ENCODE results near the gene SNTG2.

Gene SNTG2

DNA sequence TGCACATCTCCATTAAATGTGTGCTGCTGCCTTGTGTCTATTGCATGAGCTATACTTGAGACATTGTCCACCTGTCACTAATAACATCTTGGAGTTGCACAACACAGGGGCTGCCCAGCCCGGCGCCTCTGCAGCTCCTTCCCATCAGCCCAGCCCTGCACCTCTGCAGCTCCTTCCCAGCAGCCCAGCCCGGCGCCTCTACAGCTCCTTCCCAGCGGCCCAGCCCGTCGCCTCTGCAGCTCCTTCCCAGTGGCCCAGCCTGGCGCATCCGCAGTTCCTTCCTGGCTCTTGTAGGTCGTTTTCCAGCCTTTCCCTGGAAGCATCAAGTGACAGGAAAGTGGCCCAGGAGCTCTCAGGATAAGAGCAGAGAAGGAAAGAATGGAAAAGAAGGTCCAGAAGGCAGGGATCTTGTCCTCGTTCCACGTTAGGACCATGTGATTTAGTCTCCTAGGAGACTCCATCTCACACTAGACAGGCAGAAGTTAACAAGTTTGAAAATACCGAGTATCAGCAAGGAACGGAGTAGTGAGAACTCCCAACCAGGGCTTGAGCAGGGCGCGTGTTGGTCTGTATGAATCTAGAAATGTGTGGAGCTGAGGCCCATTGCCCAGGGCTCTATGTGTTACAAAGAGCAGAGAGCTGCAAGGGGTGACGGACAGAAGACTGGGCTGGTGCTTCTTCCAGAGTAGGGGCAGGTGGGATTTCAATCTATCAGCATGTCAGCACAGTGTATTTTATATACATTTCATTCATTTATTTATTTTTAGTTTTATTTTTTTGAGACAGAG lies 346.9 kb downstream of the SNTG2 start:
- no peak for DNase-seq

DNA sequence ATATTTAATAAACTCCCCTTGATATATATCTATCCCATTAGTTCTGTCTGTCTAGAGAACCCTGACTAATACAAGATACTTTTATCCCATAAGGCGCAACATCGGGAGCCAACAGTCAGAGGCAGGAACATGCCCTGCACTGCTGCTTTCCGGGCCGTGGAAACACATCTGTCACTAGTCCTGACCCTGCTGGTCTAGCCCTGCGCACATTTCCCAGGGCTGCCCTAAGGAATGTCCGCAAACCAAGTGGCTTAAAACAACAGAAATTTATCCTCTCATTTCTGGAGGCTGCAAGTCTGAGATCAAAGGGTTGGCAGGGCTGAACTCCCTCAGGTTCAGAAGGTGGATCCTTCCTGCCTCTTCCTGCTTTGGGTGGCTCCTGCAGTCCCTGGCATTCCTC lies 348.4 kb downstream of the SNTG2 start:
- DNase-seq, result no peak

DNA sequence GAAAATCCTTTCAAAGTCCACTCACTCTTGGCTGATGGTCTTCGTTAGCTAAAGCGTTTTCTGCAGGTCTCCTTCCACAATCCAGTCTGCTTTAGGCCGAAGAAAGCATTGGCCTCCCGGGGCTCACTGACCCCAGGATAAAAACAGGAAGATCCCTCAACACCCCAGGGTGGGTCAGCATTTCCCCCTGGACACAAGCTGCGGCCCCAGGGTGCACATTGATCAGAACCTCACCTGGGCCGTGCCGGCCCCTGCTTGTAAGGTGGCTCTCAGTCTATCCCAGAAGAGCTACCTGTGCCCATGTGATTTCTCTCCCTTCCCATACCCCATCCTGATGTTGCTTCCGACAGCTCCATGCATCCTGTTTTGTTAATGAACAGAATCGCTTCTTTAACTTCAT lies 349.6 kb downstream of the SNTG2 start:
- DNase-seq, result no peak

GRCh38 chr2:1301056-1301455 lies 350.4 kb downstream of the SNTG2 start:
- DNase-seq, result no peak

GRCh38 chr2:1305342-1306013 lies 354.8 kb downstream of the SNTG2 start:
- no peak for DNase-seq

- DNase-seq, result no peak
Measured at GRCh38 chr2:1306014-1306686, 355.5 kb downstream of the SNTG2 start.

DNA sequence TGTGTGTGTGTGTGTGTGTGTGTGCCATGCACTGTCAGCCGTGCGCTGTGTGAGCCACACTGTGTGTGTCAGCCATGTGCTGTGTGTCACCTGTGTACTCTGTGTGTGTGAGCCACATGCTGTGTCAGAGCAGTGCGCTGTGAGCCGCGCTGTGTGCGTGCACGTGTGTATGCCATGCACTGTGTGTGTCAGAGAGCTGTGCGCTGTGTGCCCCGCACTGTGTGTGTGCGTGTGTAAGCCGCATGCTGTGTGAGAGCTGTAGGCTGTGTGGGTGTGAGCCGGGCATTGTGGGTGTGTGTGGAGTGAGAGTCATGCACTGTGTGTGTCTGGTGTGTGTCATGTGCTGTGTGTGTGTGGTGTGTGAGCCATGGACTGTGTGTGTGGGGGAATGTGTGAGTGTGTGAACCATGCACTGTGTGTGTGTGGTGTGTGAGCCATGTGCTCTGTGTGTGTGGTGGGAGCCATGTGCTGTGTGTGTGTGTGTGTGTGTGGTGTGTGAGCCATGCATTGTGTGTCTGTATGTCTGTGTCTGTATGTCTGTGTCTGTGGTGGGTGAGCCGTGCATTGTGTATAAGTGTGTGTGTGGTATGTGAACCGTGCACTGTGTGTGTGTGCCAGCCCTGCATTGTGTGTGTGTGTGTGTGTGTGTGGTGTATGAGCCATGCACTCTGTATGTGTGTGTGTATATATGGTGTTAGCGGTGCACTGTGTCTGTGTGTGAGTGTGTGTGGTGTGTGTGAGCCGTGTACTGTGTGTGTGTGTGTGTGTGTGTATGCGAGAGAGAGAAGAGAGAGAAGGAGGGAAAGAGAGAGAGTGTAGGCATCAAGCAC lies 356.3 kb downstream of the SNTG2 start:
- no peak for DNase-seq

- DNase-seq, result no peak
Measured at GRCh38 chr2:1307670-1308069, 357.0 kb downstream of the SNTG2 start.

DNA sequence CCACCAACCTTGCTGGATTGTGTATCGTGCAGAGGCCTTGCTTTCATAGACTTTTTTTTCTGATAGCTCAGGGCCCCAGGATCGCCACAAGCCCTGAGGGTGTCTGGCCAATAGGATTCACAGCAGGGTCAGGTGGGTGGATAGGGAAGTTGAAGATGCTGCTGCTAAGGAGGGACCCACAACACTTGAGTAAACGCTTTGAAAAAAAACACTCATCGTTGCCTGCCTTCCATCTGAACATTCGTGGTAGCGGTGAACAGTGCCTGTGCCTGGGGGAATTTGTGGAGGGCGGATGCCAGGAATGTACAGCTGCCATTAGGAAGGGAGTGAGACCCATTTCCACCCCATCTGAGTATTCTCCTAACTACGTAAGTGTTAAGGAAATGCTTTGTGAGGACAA lies 358.0 kb downstream of the SNTG2 start:
- DNase-seq, result no peak

DNA sequence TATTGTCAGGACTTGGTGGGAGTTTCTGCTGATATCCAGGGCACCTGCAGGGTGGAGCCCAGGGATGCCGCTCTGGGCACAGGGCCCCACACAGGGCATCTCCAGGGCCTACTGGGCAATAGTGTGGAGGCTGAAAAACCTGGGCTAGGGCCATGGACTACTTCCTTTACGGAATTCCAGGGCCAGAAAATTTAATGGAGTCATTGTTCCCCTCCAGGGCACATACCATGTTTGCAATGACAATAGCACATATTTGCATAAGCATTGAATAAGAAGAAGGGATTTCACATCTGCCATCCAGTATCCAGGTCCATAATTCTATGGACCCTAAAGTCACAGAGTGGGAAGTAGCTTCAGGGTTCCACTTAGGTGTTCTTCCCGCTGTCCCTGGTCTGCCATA lies 358.9 kb downstream of the SNTG2 start:
- DNase-seq, result no peak

DNA sequence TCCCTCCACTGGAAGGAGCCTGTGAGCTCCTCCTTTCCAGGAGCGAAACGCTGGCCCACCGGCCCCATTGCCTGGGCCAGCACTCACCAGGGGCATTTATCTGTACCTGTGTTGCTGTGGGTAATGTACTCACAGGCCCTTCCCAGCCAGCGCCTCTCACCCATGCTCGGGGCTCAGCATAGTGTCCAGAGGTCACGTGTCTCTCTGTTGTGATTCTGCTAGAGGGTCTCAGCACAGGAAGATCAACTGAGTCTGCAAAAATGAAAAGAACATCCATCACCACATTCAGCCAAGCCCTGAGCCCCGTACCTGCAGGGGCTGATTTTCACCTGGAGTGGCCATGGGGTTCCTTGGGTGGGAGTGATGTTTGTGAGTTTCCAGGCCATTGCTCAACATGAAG lies 359.6 kb downstream of the SNTG2 start:
- DNase-seq, result no peak

DNA sequence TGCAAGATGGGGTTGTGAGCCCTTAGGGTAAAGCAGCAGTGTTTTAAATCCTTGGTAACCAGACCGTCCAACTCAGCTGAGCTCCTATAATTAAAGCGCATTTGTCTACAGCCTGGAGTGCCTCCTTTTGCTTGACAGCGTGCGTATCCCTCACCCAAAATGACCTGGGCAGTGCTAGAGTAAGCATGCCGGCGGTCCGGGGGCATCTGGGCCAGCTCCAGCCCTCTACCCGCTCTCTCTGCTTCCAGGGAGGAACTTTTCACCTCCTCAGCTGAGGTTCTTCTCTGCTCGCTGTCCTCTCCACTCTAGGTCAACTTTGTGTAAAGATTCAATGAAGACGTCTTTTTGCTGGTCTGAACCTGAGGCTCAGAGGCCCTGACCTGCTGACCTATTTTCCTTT lies 360.2 kb downstream of the SNTG2 start:
- no peak for DNase-seq

- no peak for DNase-seq
Measured at GRCh38 chr2:1313240-1313924, 362.7 kb downstream of the SNTG2 start.

DNA sequence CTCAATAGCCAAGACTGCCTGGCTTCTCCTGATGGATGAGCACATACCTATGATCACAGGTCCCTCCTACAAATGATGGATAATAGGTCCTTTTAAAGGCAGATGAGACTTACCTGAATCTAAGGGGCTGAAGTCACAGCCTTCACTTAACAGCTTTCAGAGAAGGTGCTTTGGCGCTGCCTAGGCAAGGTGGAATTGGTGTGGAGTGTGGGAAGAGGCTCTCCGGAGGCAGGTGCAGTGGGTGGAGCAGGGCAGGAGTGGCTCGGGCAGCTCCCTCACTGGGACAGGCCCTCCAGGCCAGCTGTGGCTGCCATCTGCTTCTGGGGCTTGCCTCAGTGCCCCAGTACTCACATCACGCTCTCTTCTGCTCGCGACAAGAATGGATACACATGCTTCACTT lies 363.6 kb downstream of the SNTG2 start:
- no peak for DNase-seq

- DNase-seq, result no peak
Measured at GRCh38 chr2:1318366-1319009, 367.8 kb downstream of the SNTG2 start.

DNA sequence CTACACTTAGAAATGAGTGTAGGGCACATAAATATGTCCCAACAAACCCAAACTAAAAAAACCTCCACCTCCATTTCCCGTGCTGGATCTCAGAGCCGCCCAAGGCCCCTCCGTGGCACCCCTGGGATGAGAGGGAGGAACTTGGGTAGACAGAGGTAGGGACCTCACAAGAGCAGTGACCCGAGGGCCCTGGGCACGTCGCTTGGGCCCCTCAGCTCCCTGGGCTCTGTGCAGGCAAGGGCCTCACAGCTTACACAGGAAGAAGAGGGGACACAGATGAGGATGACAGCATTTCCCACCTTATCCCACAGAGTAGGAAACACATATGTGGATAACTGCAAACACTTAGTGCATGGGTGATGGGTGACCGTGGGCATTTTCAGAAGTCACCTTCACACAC lies 368.7 kb downstream of the SNTG2 start:
- DNase-seq, result no peak

GRCh38 chr2:1321321-1321720 lies 370.7 kb downstream of the SNTG2 start:
- DNase-seq, result no peak

- no peak for DNase-seq
Measured at GRCh38 chr2:1324884-1325283, 374.2 kb downstream of the SNTG2 start.

DNA sequence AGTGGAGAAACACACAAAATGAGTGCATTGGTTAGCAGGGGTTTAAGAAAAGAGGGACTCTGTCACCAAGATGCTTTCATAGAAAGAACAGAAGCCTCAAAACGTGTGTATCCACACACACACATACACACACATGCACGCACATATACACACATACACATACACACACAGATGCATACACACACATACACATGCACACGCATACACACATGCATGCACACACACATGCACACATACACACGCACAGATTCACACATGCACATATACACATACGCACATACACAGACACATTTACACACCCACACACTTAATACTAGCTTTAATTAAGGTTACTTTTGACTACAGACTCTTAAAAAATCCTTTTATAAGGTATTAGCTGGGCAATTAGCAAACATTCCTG lies 378.0 kb downstream of the SNTG2 start:
- DNase-seq, result no peak

- DNase-seq, result no peak
Measured at GRCh38 chr2:1339388-1340140, 388.9 kb downstream of the SNTG2 start.

GRCh38 chr2:1340141-1340512 lies 389.5 kb downstream of the SNTG2 start:
- DNase-seq, result no peak

All from activated CD4-positive, alpha-beta T cell treated with anti-CD3 and anti-CD28 coated beads, Interleukin-2, amount 50 U/mL, for 48 hours (primary cell).